ENCODE data around the gene ARAP3. TPM values are rescaled to one million over a fixed set of nuclear protein-coding genes. Genes with fewer than 3 reads are reported as not detected.

The ARAP3 gene
- total RNA-seq, 1 donor from 2014 or later = 17.4 TPM

GRCh38 chr5:141649056-141649688, 32.9 kb downstream of the ARAP3 start:
- Mint-ChIP-seq H3K9me3 (ENCODE audit: unreplicated experiment) (no peaks in the 10 kb centered on the region), H3K4me1 (ENCODE audit: low read depth, unreplicated experiment) (peaks cover 9% of the 10 kb centered on the region), H3K36me3 (ENCODE audit: low read depth, unreplicated experiment) (peaks cover 41% of the 10 kb centered on the region), H3K4me3 (ENCODE audit: unreplicated experiment) (no peak overlapping the region), H3K27ac (ENCODE audit: unreplicated experiment) (no peak overlapping the region), H3K27me3 (ENCODE audit: low read depth, unreplicated experiment) (no peaks in the 10 kb centered on the region)
- no peak overlapping the region for H3K9ac ChIP-seq (ENCODE audit: low read length)
- TF ChIP-seq EZH2 (IDR thresholded peaks at IDR 0.05; ENCODE audit: insufficient read depth, low read length) = no peak
- TF ChIP-seq, protein P1, sequence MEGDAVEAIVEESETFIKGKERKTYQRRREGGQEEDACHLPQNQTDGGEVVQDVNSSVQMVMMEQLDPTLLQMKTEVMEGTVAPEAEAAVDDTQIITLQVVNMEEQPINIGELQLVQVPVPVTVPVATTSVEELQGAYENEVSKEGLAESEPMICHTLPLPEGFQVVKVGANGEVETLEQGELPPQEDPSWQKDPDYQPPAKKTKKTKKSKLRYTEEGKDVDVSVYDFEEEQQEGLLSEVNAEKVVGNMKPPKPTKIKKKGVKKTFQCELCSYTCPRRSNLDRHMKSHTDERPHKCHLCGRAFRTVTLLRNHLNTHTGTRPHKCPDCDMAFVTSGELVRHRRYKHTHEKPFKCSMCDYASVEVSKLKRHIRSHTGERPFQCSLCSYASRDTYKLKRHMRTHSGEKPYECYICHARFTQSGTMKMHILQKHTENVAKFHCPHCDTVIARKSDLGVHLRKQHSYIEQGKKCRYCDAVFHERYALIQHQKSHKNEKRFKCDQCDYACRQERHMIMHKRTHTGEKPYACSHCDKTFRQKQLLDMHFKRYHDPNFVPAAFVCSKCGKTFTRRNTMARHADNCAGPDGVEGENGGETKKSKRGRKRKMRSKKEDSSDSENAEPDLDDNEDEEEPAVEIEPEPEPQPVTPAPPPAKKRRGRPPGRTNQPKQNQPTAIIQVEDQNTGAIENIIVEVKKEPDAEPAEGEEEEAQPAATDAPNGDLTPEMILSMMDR (IDR thresholded peaks at IDR 0.05; ENCODE audit: insufficient read depth, low read depth, low read length) = no peak
- H3K27ac ChIP-seq (ENCODE audit: low read depth, low read length) = no peak overlapping the region
- H3K36me3 ChIP-seq (ENCODE audit: insufficient read depth, low read length) = peaks cover 7% of the 10 kb centered on the region
- DNase-seq (ENCODE audit: low read depth) = no peak
- H3K27me3 ChIP-seq (ENCODE audit: insufficient read depth, low read length) = no peaks in the 10 kb centered on the region
- H3K9me3 ChIP-seq (ENCODE audit: insufficient read depth, low read depth, low read length) = no peaks in the 10 kb centered on the region
- H3K4me2 ChIP-seq (ENCODE audit: low read length) = no peak overlapping the region
- H4K20me1 ChIP-seq (ENCODE audit: insufficient read depth, low read length) = peaks cover 9% of the 10 kb centered on the region
- no peak for FAIRE-seq
- H3K4me1 ChIP-seq (ENCODE audit: insufficient read depth, low read length) = peaks cover 13% of the 10 kb centered on the region
- H2AFZ ChIP-seq (ENCODE audit: low read depth, low read length) = no peak overlapping the region
- no peak overlapping the region for H3K4me3 ChIP-seq (ENCODE audit: insufficient read depth, low read depth, low read length)
- peaks cover 3% of the 10 kb centered on the region for H3K79me2 ChIP-seq (ENCODE audit: insufficient read depth, low read length)

- Mint-ChIP-seq H3K27me3 (ENCODE audit: low read depth, unreplicated experiment) (no peaks in the 10 kb centered on the region), H3K27ac (ENCODE audit: unreplicated experiment) (no peak overlapping the region), H3K9me3 (ENCODE audit: unreplicated experiment) (no peaks in the 10 kb centered on the region), H3K4me3 (ENCODE audit: unreplicated experiment) (no peak overlapping the region), H3K36me3 (ENCODE audit: low read depth, unreplicated experiment) (peaks cover 38% of the 10 kb centered on the region), H3K4me1 (ENCODE audit: low read depth, unreplicated experiment) (peaks cover 8% of the 10 kb centered on the region)
- Histone ChIP-seq H3K27me3 (ENCODE audit: insufficient read depth, low read length) (no peaks in the 10 kb centered on the region), H3K9ac (ENCODE audit: low read length) (no peak overlapping the region), H3K4me3 (ENCODE audit: insufficient read depth, low read depth, low read length) (no peak overlapping the region), H4K20me1 (ENCODE audit: insufficient read depth, low read length) (peaks cover 11% of the 10 kb centered on the region), H3K4me1 (ENCODE audit: insufficient read depth, low read length) (peaks cover 10% of the 10 kb centered on the region), H3K36me3 (ENCODE audit: insufficient read depth, low read length) (peaks cover 7% of the 10 kb centered on the region), H3K9me3 (ENCODE audit: insufficient read depth, low read depth, low read length) (no peaks in the 10 kb centered on the region), H3K79me2 (ENCODE audit: insufficient read depth, low read length) (peaks cover 3% of the 10 kb centered on the region), H2AFZ (ENCODE audit: low read depth, low read length) (no peak overlapping the region), H3K4me2 (ENCODE audit: low read length) (no peak overlapping the region), H3K27ac (ENCODE audit: low read depth, low read length) (no peak overlapping the region)
- TF ChIP-seq, protein P1 (IDR thresholded peaks at IDR 0.05; ENCODE audit: insufficient read depth, low read depth, low read length) = no peak
- TF ChIP-seq EZH2 (IDR thresholded peaks at IDR 0.05; ENCODE audit: insufficient read depth, low read length) = no peak
- no peak for DNase-seq (ENCODE audit: low read depth)
- FAIRE-seq = no peak
Observed at GRCh38 chr5:141647851-141648250, 34.2 kb downstream of the ARAP3 start.

DNA sequence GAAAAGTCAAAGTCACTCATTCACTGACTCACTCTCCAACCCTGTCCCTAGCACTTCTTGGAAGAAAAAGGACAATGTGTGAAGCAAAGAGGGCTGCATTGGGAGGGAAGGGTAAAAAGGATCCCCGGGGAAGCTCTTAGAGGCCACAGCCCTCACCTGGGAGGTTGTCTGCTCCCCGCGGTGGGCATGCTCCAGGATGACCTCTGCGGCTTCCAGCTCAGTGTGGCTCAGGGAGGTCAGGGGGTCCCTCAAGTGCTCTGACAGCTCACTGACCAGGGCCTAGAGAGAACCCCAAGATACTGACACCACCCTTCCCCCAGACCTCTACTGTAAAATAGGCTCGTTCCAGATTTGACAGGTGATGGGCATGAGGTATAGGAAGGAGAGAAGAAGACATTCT, 34.8 kb downstream of the ARAP3 start:
- H3K9me3 Mint-ChIP-seq (ENCODE audit: unreplicated experiment) = no peaks in the 10 kb centered on the region
- Histone ChIP-seq H3K27ac (ENCODE audit: low read depth, low read length) (no peak overlapping the region), H3K79me2 (ENCODE audit: insufficient read depth, low read length) (peaks cover 3% of the 10 kb centered on the region), H3K4me3 (ENCODE audit: insufficient read depth, low read depth, low read length) (no peak overlapping the region), H3K4me1 (ENCODE audit: insufficient read depth, low read length) (peaks cover 10% of the 10 kb centered on the region), H2AFZ (ENCODE audit: low read depth, low read length) (no peak overlapping the region), H3K9me3 (ENCODE audit: insufficient read depth, low read depth, low read length) (no peaks in the 10 kb centered on the region), H3K4me2 (ENCODE audit: low read length) (no peak overlapping the region), H3K36me3 (ENCODE audit: insufficient read depth, low read length) (peaks cover 7% of the 10 kb centered on the region), H3K27me3 (ENCODE audit: insufficient read depth, low read length) (no peaks in the 10 kb centered on the region), H4K20me1 (ENCODE audit: insufficient read depth, low read length) (peaks cover 14% of the 10 kb centered on the region), H3K9ac (ENCODE audit: low read length) (no peak overlapping the region)
- H3K36me3 Mint-ChIP-seq (ENCODE audit: low read depth, unreplicated experiment) = peaks cover 34% of the 10 kb centered on the region
- FAIRE-seq (no peak), DNase-seq (ENCODE audit: low read depth) (no peak)
- H3K27me3 Mint-ChIP-seq (ENCODE audit: low read depth, unreplicated experiment) = no peaks in the 10 kb centered on the region
- no peak overlapping the region for H3K4me3 Mint-ChIP-seq (ENCODE audit: unreplicated experiment)
- H3K4me1 Mint-ChIP-seq (ENCODE audit: low read depth, unreplicated experiment) = peaks cover 10% of the 10 kb centered on the region
- H3K27ac Mint-ChIP-seq (ENCODE audit: unreplicated experiment) = no peak overlapping the region
- TF ChIP-seq EZH2 (IDR thresholded peaks at IDR 0.05; ENCODE audit: insufficient read depth, low read length) = no peak
- TF ChIP-seq, protein P1 (IDR thresholded peaks at IDR 0.05; ENCODE audit: insufficient read depth, low read depth, low read length) = no peak
